OCI-LY7 (cell line): ENCODE results near the gene ERCC1. TPM values are rescaled to one million over a fixed set of nuclear protein-coding genes. Genes with fewer than 3 reads are reported as not detected.

ENCODE experiments used
- BruUV-seq: library from RNA; stranded (reverse); fragments of 400-500 nt; replicated peaks from 2 replicates; lab custom pipeline; 2021; lab: Mats Ljungman, UMichigan
- CTCF ChIA-PET: fragments of 300-600 bp; sonication (Branson Sonifier 250); formaldehyde crosslinking; loops from one replicate; lab custom pipeline; 2022; ENCODE audit warnings: antibody characterized with exemption; ENCODE audit not compliant: unreplicated experiment; lab: Charles Lee
- POLR2A ChIA-PET: fragments of 300-600 bp; sonication (Branson Sonifier 250); formaldehyde crosslinking; loops from one replicate; lab custom pipeline; 2022; ENCODE audit warnings: antibody characterized with exemption; lab: Charles Lee
- DNase-seq: peaks from one replicate; pipeline ENCODE4 v3.0.0-alpha.2; 2015; ENCODE audit warnings: low spot score
- H2AFZ ChIP-seq: fragments of 200-600 bp; sonication (generic), shearing (Covaris generic); 2 replicates; pipeline ENCODE4 v1.6.1; 2014; ENCODE audit warnings: mild to moderate bottlenecking, antibody characterized with exemption, low read length, moderate library complexity
- H3K27ac ChIP-seq: fragments of 200-600 bp; sonication (generic); 2 replicates; pipeline ENCODE4 v1.5.1; 2014; ENCODE audit warnings: mixed run types, low read depth, mild to moderate bottlenecking, moderate library complexity, low read length, inconsistent platforms; ENCODE audit not compliant: poor library complexity, severe bottlenecking
- H3K36me3 ChIP-seq: fragments of 200-600 bp; sonication (generic); 2 replicates; pipeline ENCODE4 v1.6.1; 2014; ENCODE audit warnings: mild to moderate bottlenecking, antibody characterized with exemption, low read length, moderate library complexity, mixed read lengths; ENCODE audit not compliant: insufficient read depth
- H3K4me1 ChIP-seq: fragments of 200-600 bp; sonication (generic); 2 replicates; pipeline ENCODE4 v1.5.1; 2014; ENCODE audit warnings: mild to moderate bottlenecking, low read length; ENCODE audit not compliant: insufficient read depth, poor library complexity, severe bottlenecking
- H3K4me2 ChIP-seq: fragments of 200-600 bp; sonication (generic); 2 replicates; pipeline ENCODE4 v1.6.1; 2014; ENCODE audit warnings: mild to moderate bottlenecking, low read length
- H3K4me3 ChIP-seq: fragments of 200-600 bp; sonication (generic); 2 replicates; pipeline ENCODE4 v1.5.1; 2014; ENCODE audit warnings: mild to moderate bottlenecking, low read depth, low read length; ENCODE audit not compliant: poor library complexity, severe bottlenecking
- H3K79me2 ChIP-seq: fragments of 200-600 bp; sonication (generic); 2 replicates; pipeline ENCODE4 v1.6.1; 2016; ENCODE audit warnings: low read depth, mild to moderate bottlenecking, low read length, moderate library complexity, mixed read lengths; ENCODE audit not compliant: insufficient read depth
- H3K9me2 ChIP-seq: fragments of 200-600 bp; sonication (generic); 2 replicates; pipeline ENCODE4 v1.6.1; 2016; ENCODE audit warnings: mild to moderate bottlenecking, low read length, mixed read lengths; ENCODE audit not compliant: insufficient read depth
- H3K9me3 ChIP-seq: fragments of 200-600 bp; sonication (generic); 2 replicates; pipeline ENCODE4 v1.6.1; 2014; ENCODE audit warnings: mild to moderate bottlenecking, mixed run types, low read length, mixed read lengths
- H4K20me1 ChIP-seq: fragments of 200-600 bp; sonication (generic); 2 replicates; pipeline ENCODE4 v1.6.1; 2014; ENCODE audit warnings: mild to moderate bottlenecking, antibody characterized with exemption, low read length, moderate library complexity, mixed read lengths; ENCODE audit not compliant: insufficient read depth
- CTCF ChIP-seq: fragments of 200-600 bp; sonication (generic); conservative IDR thresholded peaks from 2 replicates; pipeline ENCODE4 v1.5.1; 2014; ENCODE audit warnings: mild to moderate bottlenecking, antibody characterized with exemption, low read length, moderate library complexity, mixed read lengths
- EZH2phosphoT487 ChIP-seq: fragments of 200-600 bp; sonication (generic); IDR thresholded peaks from 2 replicates; pipeline ENCODE4 v1.6.1; 2018; ENCODE audit warnings: low read depth, borderline replicate concordance, mild to moderate bottlenecking, mixed run types, antibody characterized with exemption, low read length, moderate library complexity, mixed read lengths
- intact Hi-C: fragments of 100-400 bp; cut with micrococcal nuclease; formaldehyde crosslinking; loops from one replicate; pipeline ENCODE4 v1.10.0; 2022; ENCODE audit not compliant: unreplicated experiment
- total RNA-seq, 2 experiments: library from RNA; depleted of rRNA in 1 of 2; stranded (reverse); fragments of >200 nt in 1 of 2; shearing (Covaris generic) in 1 of 2; gene quantifications; 2 replicates each; pipeline ENCODE4 v1.2.3, GENCODE V29; 2014 to 2022

The ERCC1 gene
- total RNA-seq, 2 experiments from 2014 or later = 46.2 to 125 TPM

- ChIA-PET CTCF (no interaction called here), POLR2A (no interaction called here)
- BruUV-seq = no TSS peak
- peak; percentile 44 for DNase-seq
- TF ChIP-seq CTCF = no peak
- TF ChIP-seq EZH2phosphoT487 = no peak
- no peaks in the 10 kb centered on the region for H3K9me2 ChIP-seq
- no peaks in the 10 kb centered on the region for H3K79me2 ChIP-seq
- no peak overlapping the region for H3K27ac ChIP-seq
- H3K4me2 ChIP-seq = peak overlapping the region; percentile 35
- H4K20me1 ChIP-seq = no peaks in the 10 kb centered on the region
- intact Hi-C loops = no loop called here
- no peaks in the 10 kb centered on the region for H3K9me3 ChIP-seq
- peaks cover 8% of the 10 kb centered on the region for H3K4me1 ChIP-seq
- H3K4me3 ChIP-seq = no peak overlapping the region
- H2AFZ ChIP-seq = no peak overlapping the region; the same call in 1 of the 2 replicates
- H3K36me3 ChIP-seq = no peaks in the 10 kb centered on the region
These were observed 32.4 kb downstream of the ERCC1 start for GRCh38 chr19:45391346-45391745.

- POLR2A ChIA-PET = no interaction called here
- H3K4me2 ChIP-seq = no peak overlapping the region
- H3K79me2 ChIP-seq = no peaks in the 10 kb centered on the region
These were observed 38.1 kb downstream of the ERCC1 start for GRCh38 chr19:45385392-45386221.

More at GRCh38 chr19:45385392-45386221, 38.1 kb downstream of the ERCC1 start:
- CTCF ChIA-PET = no interaction called here
- Histone ChIP-seq H2AFZ (no peak overlapping the region), H3K36me3 (no peaks in the 10 kb centered on the region), H3K4me3 (no peak overlapping the region), H3K9me3 (no peaks in the 10 kb centered on the region), H3K4me1 (no peaks in the 10 kb centered on the region), H4K20me1 (no peaks in the 10 kb centered on the region), H3K27ac (no peak overlapping the region), H3K9me2 (no peaks in the 10 kb centered on the region)
- no peak for DNase-seq
- intact Hi-C loops = no loop called here
- BruUV-seq = no TSS peak
- no peak for TF ChIP-seq CTCF
- no peak for TF ChIP-seq EZH2phosphoT487
